Endothelial cell of umbilical vein (primary cell): ENCODE data around the gene EPHA8. TPM values are rescaled to one million over a fixed set of nuclear protein-coding genes. Genes with fewer than 3 reads are reported as not detected.

ENCODE experiments used
- BruUV-seq: library from RNA; stranded (reverse); fragments of 400-500 nt; replicated peaks from 2 replicates; lab custom pipeline; 2021; lab: Mats Ljungman, UMichigan
- CTCF ChIA-PET: fragments of 300-600, 350-600 bp; sonication (Branson Sonifier 250); formaldehyde crosslinking; loops from one replicate; lab custom pipeline; 2021; ENCODE audit warnings: antibody characterized with exemption, inconsistent platforms; lab: Charles Lee
- POLR2A ChIA-PET: fragments of 300-600, 350-600 bp; sonication (Branson Sonifier 250); formaldehyde crosslinking; loops from one replicate; lab custom pipeline; 2021; ENCODE audit warnings: antibody characterized with exemption, inconsistent platforms; lab: Charles Lee
- DNase-seq: peaks from one replicate; pipeline ENCODE4 v3.0.0-alpha.2; 2011; ENCODE audit warnings: low read depth, low spot score
- FAIRE-seq: peaks from 2 replicates; lab custom pipeline; 2011; peaks lifted over from hg19 to GRCh38; lab: Jason Lieb, UNC
- H2AFZ ChIP-seq: 2 replicates; pipeline ENCODE4 v1.6.0; 2012; ENCODE audit warnings: low read depth, low read length, control low read depth, inconsistent platforms
- H3K27ac ChIP-seq: 2 replicates; pipeline ENCODE4 v1.5.1; 2011; ENCODE audit warnings: low read depth, mild to moderate bottlenecking, control low read depth, low read length, moderate library complexity; ENCODE audit not compliant: insufficient read depth
- H3K27me3 ChIP-seq, 2 experiments: 2 replicates each; pipeline versions ENCODE4 v1.6.0 to v1.6.1; 2011; ENCODE audit warnings: low read length in 2 of 2, mixed read lengths in 1 of 2; ENCODE audit not compliant: control insufficient read depth in 2 of 2, insufficient read depth in 2 of 2
- H3K36me3 ChIP-seq, 2 experiments: 2 replicates in 1 of 2; 3 replicates in 1 of 2; pipeline ENCODE4 v1.5.1; 2011; ENCODE audit warnings: low read length in 2 of 2, mild to moderate bottlenecking in 1 of 2, moderate library complexity in 1 of 2; ENCODE audit not compliant: control insufficient read depth in 2 of 2, insufficient read depth in 2 of 2; ENCODE audit errors: extremely low read depth in 1 of 2
- H3K4me1 ChIP-seq: 3 replicates; pipeline ENCODE4 v1.5.1; 2011; ENCODE audit warnings: mild to moderate bottlenecking, low read length; ENCODE audit not compliant: control insufficient read depth, insufficient read depth; ENCODE audit errors: extremely low read depth
- H3K4me2 ChIP-seq: 2 replicates; pipeline ENCODE4 v1.6.1; 2011; ENCODE audit warnings: low read length, control low read depth, mixed read lengths; ENCODE audit not compliant: insufficient read depth
- H3K4me3 ChIP-seq, 3 experiments: fragments of 200-600 bp in 1 of 3; sonication (generic), shearing (Covaris generic) in 1 of 3; replicated peaks in 1 of 3; 2 replicates each; pipeline ENCODE4 v1.5.1; 2011 to 2016; ENCODE audit warnings: control low read depth in 3 of 3, low read length in 3 of 3, mild to moderate bottlenecking in 2 of 3, inconsistent platforms in 1 of 3, low read depth in 1 of 3, moderate library complexity in 1 of 3; ENCODE audit not compliant: insufficient read depth in 1 of 3
- H3K79me2 ChIP-seq: 2 replicates; pipeline ENCODE4 v1.6.0; 2012; ENCODE audit warnings: low read length, inconsistent platforms; ENCODE audit not compliant: control insufficient read depth, insufficient read depth
- H3K9ac ChIP-seq: replicated peaks from 2 replicates; pipeline ENCODE3; 2011; ENCODE audit warnings: low read length, control low read depth; ENCODE audit not compliant: insufficient read depth; ENCODE audit errors: extremely low read depth
- H3K9me1 ChIP-seq: replicated peaks from 3 replicates; pipeline ENCODE4 v1.6.0; 2011; ENCODE audit warnings: mild to moderate bottlenecking, low read length; ENCODE audit not compliant: control insufficient read depth, insufficient read depth; ENCODE audit errors: extremely low read depth
- H3K9me3 ChIP-seq: replicated peaks from 2 replicates; pipeline ENCODE4 v1.5.1; 2012; ENCODE audit warnings: low read length, inconsistent platforms; ENCODE audit not compliant: control insufficient read depth, insufficient read depth
- H4K20me1 ChIP-seq: replicated peaks from 2 replicates; pipeline ENCODE3; 2011; ENCODE audit warnings: mild to moderate bottlenecking, low read length; ENCODE audit not compliant: control insufficient read depth, insufficient read depth; ENCODE audit errors: extremely low read depth
- EZH2 ChIP-seq: IDR thresholded peaks from 2 replicates; pipeline ENCODE4 v1.6.1; 2012; ENCODE audit warnings: borderline replicate concordance, low read depth, mild to moderate bottlenecking, moderate library complexity, low read length, inconsistent platforms; ENCODE audit not compliant: severe bottlenecking
- FOS ChIP-seq: IDR thresholded peaks from 2 replicates; pipeline ENCODE4 v1.6.1; 2011; ENCODE audit warnings: mild to moderate bottlenecking, low read length, moderate library complexity, borderline replicate concordance; ENCODE audit not compliant: insufficient read depth
- GATA2 ChIP-seq: IDR thresholded peaks from 2 replicates; pipeline ENCODE4 v1.7.0; 2011; ENCODE audit warnings: low read depth, mild to moderate bottlenecking, moderate library complexity, mixed read lengths, low read length; ENCODE audit not compliant: insufficient read length, insufficient read depth
- JUN ChIP-seq: IDR thresholded peaks from 2 replicates; pipeline ENCODE4 v1.6.1; 2011; ENCODE audit warnings: borderline replicate concordance, low read depth; ENCODE audit not compliant: insufficient read length, insufficient read depth
- MYC ChIP-seq: IDR thresholded peaks from one replicate; pipeline ENCODE4 v1.6.1; 2011; ENCODE audit warnings: mild to moderate bottlenecking, low read depth, low read length
- POLR2A ChIP-seq: IDR thresholded peaks from 2 replicates; pipeline ENCODE4 v1.6.1; 2012; ENCODE audit warnings: low read depth, mild to moderate bottlenecking, control low read depth, low read length
- POLR2AphosphoS5 ChIP-seq: IDR thresholded peaks from 2 replicates; pipeline ENCODE4 v1.6.1; 2012; ENCODE audit warnings: low read depth, mild to moderate bottlenecking, control low read depth, low read length, moderate library complexity; ENCODE audit not compliant: insufficient read depth
- dilution Hi-C: fragments of 300-500 bp; cut with MboI; formaldehyde crosslinking; loops from one replicate; pipeline ENCODE4 v1.15.0; 2019; ENCODE audit warnings: low sequenced_read_pairs; ENCODE audit not compliant: extremely low pct_ligation_motif_present
- intact Hi-C: fragments of 100-400 bp; cut with micrococcal nuclease; formaldehyde crosslinking; loops from one replicate; pipeline ENCODE4 v1.10.0; 2022
- polyA plus RNA-seq, 4 experiments: library from polyadenylated mRNA; depleted of rRNA in 3 of 4; stranded (reverse) in 3 of 4; unstranded in 1 of 4; fragments of >200 nt; gene quantifications; 2 replicates each; pipeline versions ENCODE4 v1.2.1 to v1.2.3, GENCODE V29; 2011 to 2012; ENCODE audit warnings: missing spikeins in 1 of 4
- total RNA-seq: library from RNA; stranded (reverse); gene quantifications from 2 replicates; pipeline ENCODE4 v1.2.3, GENCODE V29; 2021
- TF ChIP-seq, protein P1 (sequence below), 2 donors: IDR thresholded peaks; 1 replicate in 1 of 2; 2 replicates in 1 of 2; pipeline ENCODE4 v1.5.1; 2011; ENCODE audit warnings: low read length in 2 of 2, mild to moderate bottlenecking in 2 of 2, moderate library complexity in 2 of 2, control low read depth in 1 of 2, inconsistent platforms in 1 of 2, low read depth in 1 of 2; ENCODE audit not compliant: insufficient read depth in 1 of 2; ENCODE audit errors: extremely low read depth in 1 of 2
- TF ChIP-seq, protein P2 (sequence below): IDR thresholded peaks from 2 replicates; pipeline ENCODE4 v1.6.1; 2011; ENCODE audit not compliant: insufficient read depth, insufficient read length

EPHA8 gene
- total and polyA plus RNA-seq, 2 donors (not counting 3 experiments of a cell fraction or from before 2014, with no cell fraction given) = not detected

DNA sequence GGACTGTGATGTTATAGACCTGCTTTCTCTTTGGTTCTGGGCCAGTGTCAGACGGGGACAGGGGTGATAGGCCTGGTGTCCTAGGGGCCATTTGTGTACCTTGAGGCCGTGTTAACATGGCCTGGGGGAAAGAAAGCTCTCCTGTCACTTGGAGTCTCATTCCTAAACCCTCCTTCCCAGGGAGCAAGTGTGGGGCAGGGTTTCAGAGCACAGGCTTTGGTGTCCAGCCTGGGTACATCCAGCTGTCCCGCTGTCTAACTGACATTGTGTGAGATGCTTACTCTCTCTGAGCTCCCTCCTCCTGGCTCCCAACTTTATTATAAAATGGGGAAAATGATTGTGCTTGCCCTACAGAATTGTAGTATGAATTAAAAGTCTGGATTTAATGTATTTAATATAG lies 32.6 kb upstream of the EPHA8 start:
- Histone ChIP-seq H3K9me3 (no peaks in the 10 kb centered on the region), H3K27ac (no peak overlapping the region), H3K79me2 (no peaks in the 10 kb centered on the region), H3K9me1 (no peaks in the 10 kb centered on the region), H3K36me3 (peaks cover 2 to 13% of the 10 kb centered on the region in 2 experiments), H3K4me1 (peaks cover 6% of the 10 kb centered on the region), H3K27me3 (no peaks in the 10 kb centered on the region), H3K9ac (no peak overlapping the region), H4K20me1 (no peaks in the 10 kb centered on the region), H3K4me2 (no peak overlapping the region), H2AFZ (no peak overlapping the region), H3K4me3 (no peak overlapping the region)
- CTCF ChIA-PET = interaction anchor here (1.0 to 3.2 kb wide), 4 partner anchors 12 to 111 kb away, joined by 3 to 11 read pairs (median 3); no protein-coding TSS in a partner anchor
- FAIRE-seq = no peak
- intact Hi-C loops (no loop called here), dilution Hi-C loops (no loop called here)
- BruUV-seq = no TSS peak
- no peak for TF ChIP-seq FOS
- no peak for TF ChIP-seq MYC
- TF ChIP-seq EZH2 = no peak
- TF ChIP-seq, protein P1, sequence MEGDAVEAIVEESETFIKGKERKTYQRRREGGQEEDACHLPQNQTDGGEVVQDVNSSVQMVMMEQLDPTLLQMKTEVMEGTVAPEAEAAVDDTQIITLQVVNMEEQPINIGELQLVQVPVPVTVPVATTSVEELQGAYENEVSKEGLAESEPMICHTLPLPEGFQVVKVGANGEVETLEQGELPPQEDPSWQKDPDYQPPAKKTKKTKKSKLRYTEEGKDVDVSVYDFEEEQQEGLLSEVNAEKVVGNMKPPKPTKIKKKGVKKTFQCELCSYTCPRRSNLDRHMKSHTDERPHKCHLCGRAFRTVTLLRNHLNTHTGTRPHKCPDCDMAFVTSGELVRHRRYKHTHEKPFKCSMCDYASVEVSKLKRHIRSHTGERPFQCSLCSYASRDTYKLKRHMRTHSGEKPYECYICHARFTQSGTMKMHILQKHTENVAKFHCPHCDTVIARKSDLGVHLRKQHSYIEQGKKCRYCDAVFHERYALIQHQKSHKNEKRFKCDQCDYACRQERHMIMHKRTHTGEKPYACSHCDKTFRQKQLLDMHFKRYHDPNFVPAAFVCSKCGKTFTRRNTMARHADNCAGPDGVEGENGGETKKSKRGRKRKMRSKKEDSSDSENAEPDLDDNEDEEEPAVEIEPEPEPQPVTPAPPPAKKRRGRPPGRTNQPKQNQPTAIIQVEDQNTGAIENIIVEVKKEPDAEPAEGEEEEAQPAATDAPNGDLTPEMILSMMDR (IDR thresholded peaks at IDR 0.05; ENCODE audit: extremely low read depth in 1 of 2, insufficient read depth in 1 of 2, low read depth in 1 of 2, low read length in 2 of 2) = no peak
- TF ChIP-seq GATA2 = no peak
- TF ChIP-seq JUN = no peak
- TF ChIP-seq, protein P2, sequence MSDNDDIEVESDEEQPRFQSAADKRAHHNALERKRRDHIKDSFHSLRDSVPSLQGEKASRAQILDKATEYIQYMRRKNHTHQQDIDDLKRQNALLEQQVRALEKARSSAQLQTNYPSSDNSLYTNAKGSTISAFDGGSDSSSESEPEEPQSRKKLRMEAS = no peak
- no peak for TF ChIP-seq POLR2AphosphoS5
- TF ChIP-seq POLR2A = no peak
- POLR2A ChIA-PET = no interaction called here
- no peak for DNase-seq
